ENCODE measurements around the gene LHFPL3.

LHFPL3 gene

GRCh38 chr7:104541897-104542296 is 213.5 kb downstream of the LHFPL3 start:
- no peaks in the 10 kb centered on the region for H4K20me1 ChIP-seq (ENCODE audit: insufficient read depth, low read length)
- H3K4me2 ChIP-seq (ENCODE audit: low read depth, low read length), result no peak overlapping the region
- H3K27ac ChIP-seq (ENCODE audit: low read length), result no peak overlapping the region
- H3F3A ChIP-seq (ENCODE audit: insufficient read depth, low read length), result no peaks in the 10 kb centered on the region
- H3K4me3 ChIP-seq (ENCODE audit: low read length), result no peak overlapping the region
- no peaks in the 10 kb centered on the region for H3K4me1 ChIP-seq (ENCODE audit: low read length)
- no peaks in the 10 kb centered on the region for H3K9me2 ChIP-seq (replicated peaks; ENCODE audit: insufficient read depth, low read length)
- no peaks in the 10 kb centered on the region for H3K27me3 ChIP-seq (replicated peaks; ENCODE audit: insufficient read depth, low read length)
- H3K9ac ChIP-seq (ENCODE audit: low read length), result no peak overlapping the region
- no peaks in the 10 kb centered on the region for H3K36me3 ChIP-seq (replicated peaks; ENCODE audit: insufficient read depth, low read length)
- DNase-seq, result no peak
- no peak for TF ChIP-seq CTCF (IDR thresholded peaks at IDR 0.05; ENCODE audit: low read length)
- no peak for TF ChIP-seq EZH2 (optimal IDR thresholded peaks at IDR 0.05; ENCODE audit: low read depth, low read length)
- TF ChIP-seq EZH2phosphoT487 (IDR thresholded peaks at IDR 0.05; ENCODE audit: low read length), result no peak
- no peaks in the 10 kb centered on the region for H3K9me3 ChIP-seq (replicated peaks; ENCODE audit: insufficient read depth, low read length)
- H2AFZ ChIP-seq (ENCODE audit: low read length), result no peak overlapping the region
- H3K79me2 ChIP-seq (ENCODE audit: low read length), result no peaks in the 10 kb centered on the region

GRCh38 chr7:104548861-104549260 is 220.5 kb downstream of the LHFPL3 start:
- Histone ChIP-seq H3K9me2 (replicated peaks; ENCODE audit: insufficient read depth, low read length) (no peaks in the 10 kb centered on the region), H3K9ac (ENCODE audit: low read length) (no peak overlapping the region), H2AFZ (ENCODE audit: low read length) (no peak overlapping the region), H3K4me1 (ENCODE audit: low read length) (no peaks in the 10 kb centered on the region), H3K9me3 (replicated peaks; ENCODE audit: insufficient read depth, low read length) (no peaks in the 10 kb centered on the region), H3K4me2 (ENCODE audit: low read depth, low read length) (no peak overlapping the region), H3K4me3 (ENCODE audit: low read length) (no peak overlapping the region), H3K36me3 (replicated peaks; ENCODE audit: insufficient read depth, low read length) (no peaks in the 10 kb centered on the region), H3K27me3 (replicated peaks; ENCODE audit: insufficient read depth, low read length) (no peaks in the 10 kb centered on the region), H3K27ac (ENCODE audit: low read length) (no peak overlapping the region), H4K20me1 (ENCODE audit: insufficient read depth, low read length) (no peaks in the 10 kb centered on the region), H3F3A (ENCODE audit: insufficient read depth, low read length) (no peaks in the 10 kb centered on the region), H3K79me2 (ENCODE audit: low read length) (no peaks in the 10 kb centered on the region)
- no peak for DNase-seq
- no peak for TF ChIP-seq EZH2 (optimal IDR thresholded peaks at IDR 0.05; ENCODE audit: low read depth, low read length)
- no peak for TF ChIP-seq CTCF (IDR thresholded peaks at IDR 0.05; ENCODE audit: low read length)
- TF ChIP-seq EZH2phosphoT487 (IDR thresholded peaks at IDR 0.05; ENCODE audit: low read length), result no peak

GRCh38 chr7:104550362-104550761 is 222.0 kb downstream of the LHFPL3 start:
- no peak overlapping the region for H3K27ac ChIP-seq (ENCODE audit: low read length)
- TF ChIP-seq EZH2 (optimal IDR thresholded peaks at IDR 0.05; ENCODE audit: low read depth, low read length), result no peak
- TF ChIP-seq EZH2phosphoT487 (IDR thresholded peaks at IDR 0.05; ENCODE audit: low read length), result no peak
- TF ChIP-seq CTCF (IDR thresholded peaks at IDR 0.05; ENCODE audit: low read length), result no peak
- no peaks in the 10 kb centered on the region for H3K27me3 ChIP-seq (replicated peaks; ENCODE audit: insufficient read depth, low read length)
- H3K4me3 ChIP-seq (ENCODE audit: low read length), result no peak overlapping the region
- no peaks in the 10 kb centered on the region for H3K4me1 ChIP-seq (ENCODE audit: low read length)
- H3K36me3 ChIP-seq (replicated peaks; ENCODE audit: insufficient read depth, low read length), result no peaks in the 10 kb centered on the region
- H3K9me2 ChIP-seq (replicated peaks; ENCODE audit: insufficient read depth, low read length), result no peaks in the 10 kb centered on the region
- no peak overlapping the region for H3K4me2 ChIP-seq (ENCODE audit: low read depth, low read length)
- no peaks in the 10 kb centered on the region for H3K79me2 ChIP-seq (ENCODE audit: low read length)
- no peak for DNase-seq
- H3F3A ChIP-seq (ENCODE audit: insufficient read depth, low read length), result no peaks in the 10 kb centered on the region
- H4K20me1 ChIP-seq (ENCODE audit: insufficient read depth, low read length), result no peaks in the 10 kb centered on the region
- H3K9me3 ChIP-seq (replicated peaks; ENCODE audit: insufficient read depth, low read length), result no peaks in the 10 kb centered on the region
- no peak overlapping the region for H3K9ac ChIP-seq (ENCODE audit: low read length)
- no peak overlapping the region for H2AFZ ChIP-seq (ENCODE audit: low read length)
